Chondrocyte (in vitro differentiated cells): Measurements from ENCODE around the gene SMC1B. TPM values are rescaled to one million over a fixed set of nuclear protein-coding genes. Genes with fewer than 3 reads are reported as not detected.

Experiments used
- DNase-seq: peaks from one replicate; pipeline ENCODE4 v3.0.0; 2021; ENCODE audit warnings: mixed read lengths, low spot score
- H3K27ac Mint-ChIP-seq: one replicate; pipeline ENCODE4 v1.8.0; 2021; ENCODE audit warnings: mild to moderate bottlenecking, moderate library complexity, mixed read lengths; ENCODE audit not compliant: unreplicated experiment
- H3K27me3 Mint-ChIP-seq: 2 replicates; pipeline ENCODE4 v1.8.0; 2021; ENCODE audit warnings: low read depth, mixed read lengths
- H3K36me3 Mint-ChIP-seq: 2 replicates; pipeline ENCODE4 v1.8.0; 2021; ENCODE audit warnings: low read depth, mixed read lengths
- H3K4me1 Mint-ChIP-seq: 2 replicates; pipeline ENCODE4 v1.8.0; 2021; ENCODE audit warnings: low read depth, mild to moderate bottlenecking, mixed read lengths
- H3K4me3 Mint-ChIP-seq: one replicate; pipeline ENCODE4 v1.8.0; 2021; ENCODE audit warnings: mild to moderate bottlenecking, moderate library complexity, mixed read lengths; ENCODE audit not compliant: unreplicated experiment
- H3K9me3 Mint-ChIP-seq: 2 replicates; pipeline ENCODE4 v1.8.0; 2021; ENCODE audit warnings: low read depth, mixed read lengths
- CTCF ChIP-seq: fragments of 200-600 bp; sonication (generic); IDR thresholded peaks from 2 replicates; pipeline ENCODE4 v1.5.0; 2021; ENCODE audit warnings: antibody characterized with exemption, mild to moderate bottlenecking, moderate library complexity
- total RNA-seq: library from RNA; stranded (reverse); gene quantifications from 3 replicates; pipeline ENCODE4 v1.2.1, GENCODE V29; 2021

SMC1B gene
- total RNA-seq, 1 donor from 2014 or later, result not detected

- Mint-ChIP-seq H3K4me3 (no peak overlapping the region), H3K9me3 (peaks cover 3% of the 10 kb centered on the region), H3K27ac (no peak overlapping the region), H3K36me3 (peaks cover 2% of the 10 kb centered on the region), H3K4me1 (peaks cover 7% of the 10 kb centered on the region), H3K27me3 (peaks cover 7% of the 10 kb centered on the region)
- DNase-seq, result peak; percentile 77
- TF ChIP-seq CTCF, result no peak
These were observed 17.5 kb upstream of the SMC1B start for GRCh38 chr22:45430871-45431270.

GRCh38 chr22:45429981-45430775 is 16.8 kb upstream of the SMC1B start:
- Mint-ChIP-seq H3K36me3 (peaks cover 2% of the 10 kb centered on the region), H3K4me3 (no peak overlapping the region), H3K9me3 (peaks cover 3% of the 10 kb centered on the region), H3K27me3 (peaks cover 7% of the 10 kb centered on the region), H3K27ac (no peak overlapping the region), H3K4me1 (peaks cover under 1% of the 10 kb centered on the region)
- peak; percentile 78 for DNase-seq
- TF ChIP-seq CTCF, result no peak

- Mint-ChIP-seq H3K9me3 (peaks cover 3% of the 10 kb centered on the region), H3K27ac (no peak overlapping the region), H3K27me3 (peaks cover 7% of the 10 kb centered on the region), H3K36me3 (peaks cover 2% of the 10 kb centered on the region), H3K4me3 (no peak overlapping the region), H3K4me1 (no peaks in the 10 kb centered on the region)
- DNase-seq, result peak; percentile 75
- no peak for TF ChIP-seq CTCF
These were observed 16.0 kb upstream of the SMC1B start for GRCh38 chr22:45429424-45429823.

DNA sequence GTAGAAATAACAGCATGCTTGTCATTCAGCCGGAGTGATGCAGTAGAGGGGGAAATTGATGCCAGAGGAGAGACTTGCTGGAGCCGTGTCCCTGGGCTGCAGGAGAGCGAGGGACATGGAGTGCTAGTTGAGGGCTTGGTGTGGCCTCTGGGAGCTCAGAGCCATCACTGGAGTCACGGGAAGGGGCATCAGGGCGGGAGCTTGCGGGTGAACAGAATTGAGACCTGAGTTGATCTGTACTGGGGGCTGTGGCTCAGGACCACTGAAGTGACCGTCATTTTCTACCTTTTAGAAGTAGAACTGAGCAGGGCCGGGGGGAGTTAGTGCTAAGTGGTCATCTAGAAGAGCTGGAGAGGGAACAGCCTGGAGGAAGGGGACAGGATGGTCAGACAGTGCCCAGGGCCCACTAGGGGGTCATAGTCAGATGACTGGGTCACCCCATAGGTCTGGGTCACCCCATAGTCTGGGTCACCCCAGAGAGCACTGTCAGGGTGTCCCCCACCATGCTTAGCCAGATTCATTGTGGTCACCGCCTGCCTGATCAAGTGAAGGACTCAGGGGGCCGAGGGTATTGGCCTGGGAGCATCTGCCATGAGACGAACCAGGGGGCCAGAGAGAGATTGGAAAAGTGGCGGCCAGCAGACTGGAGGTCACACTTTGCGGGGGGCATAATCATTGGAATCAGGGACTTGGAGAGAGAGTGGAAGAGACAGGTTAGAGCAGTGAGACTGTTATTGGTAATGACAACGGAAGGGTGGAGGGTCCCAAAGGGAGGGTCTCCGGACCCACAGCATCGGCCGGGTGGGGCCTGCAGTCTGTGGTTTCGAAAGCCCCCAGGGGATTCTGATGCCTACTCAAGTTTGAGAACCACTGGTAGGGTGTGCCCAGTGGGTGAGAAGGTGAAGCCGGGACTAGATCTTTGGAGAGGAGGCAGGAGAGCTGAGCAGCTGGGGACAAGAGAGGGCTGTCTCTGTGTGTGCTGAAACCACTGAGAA is 15.3 kb upstream of the SMC1B start:
- no peak overlapping the region for H3K4me3 Mint-ChIP-seq
- peaks cover 3% of the 10 kb centered on the region for H3K9me3 Mint-ChIP-seq

More for the DNA sequence above, 15.3 kb upstream of the SMC1B start:
- peaks cover 7% of the 10 kb centered on the region for H3K27me3 Mint-ChIP-seq
- H3K27ac Mint-ChIP-seq, result no peak overlapping the region
- no peak for TF ChIP-seq CTCF
- DNase-seq, result peak; percentile 50
- peaks cover 2% of the 10 kb centered on the region for H3K36me3 Mint-ChIP-seq
- no peaks in the 10 kb centered on the region for H3K4me1 Mint-ChIP-seq
